HL-60/S4 treated with retinoic acid at 250 ng/mL for 4 days and 3 days (cell line): ENCODE results near the gene SLC16A10.
"Not testable (repeated sequence)": the region's sequence is repeated elsewhere in the genome, so short reads cannot be mapped to it uniquely, and the experiment has no call there.

ENCODE experiments used
- in situ Hi-C: fragments of 300-500 bp; cut with MboI; formaldehyde crosslinking; loops from 2 replicates; pipeline ENCODE4 v1.7.0; 2022; ENCODE audit warnings: low sequenced_read_pairs

Gene SLC16A10

DNA sequence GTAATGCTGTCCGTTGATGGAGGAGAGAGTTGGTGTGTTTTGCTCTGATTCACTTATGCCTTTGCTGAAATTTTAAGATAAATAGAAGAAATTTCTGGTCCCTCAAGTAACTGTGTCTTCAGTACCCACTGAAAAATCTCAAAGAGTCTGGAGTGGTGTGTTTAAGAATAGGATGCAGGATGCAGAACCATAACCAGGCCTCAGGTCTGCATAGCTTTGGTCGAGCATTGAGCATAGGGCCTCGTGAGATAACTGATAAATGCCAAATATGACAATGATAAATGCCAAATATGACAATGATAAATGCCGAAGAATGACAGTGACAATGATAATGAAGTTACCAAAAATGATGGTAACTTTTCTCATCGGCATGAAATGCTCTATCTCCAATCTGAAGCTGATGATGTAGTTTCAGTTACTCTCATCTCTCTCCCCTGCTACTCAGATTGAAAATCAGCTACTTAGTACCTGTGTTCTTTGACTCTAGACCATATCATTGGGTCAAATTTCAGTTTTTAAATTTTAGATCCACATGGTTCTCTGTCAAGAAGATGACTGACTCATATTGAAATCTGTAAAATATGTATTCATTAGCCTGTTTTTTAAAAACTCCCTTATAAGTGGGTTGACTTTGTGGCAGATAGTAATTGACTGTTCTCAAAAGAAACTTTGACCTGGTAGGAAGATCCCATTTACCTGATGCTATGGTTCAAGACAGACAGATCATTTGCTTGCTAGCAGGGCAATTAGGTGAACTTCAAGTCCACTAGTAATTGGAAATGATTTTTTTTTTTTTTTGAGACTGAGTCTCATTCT, 96.6 kb downstream of the SLC16A10 start:
- in situ Hi-C loops: no loop called here

GRCh38 chr6:111184827-111185532, 97.7 kb downstream of the SLC16A10 start:
- in situ Hi-C loops: no loop called here

- in situ Hi-C loops: no loop called here
Measured at GRCh38 chr6:111185954-111186353, 98.7 kb downstream of the SLC16A10 start.

DNA sequence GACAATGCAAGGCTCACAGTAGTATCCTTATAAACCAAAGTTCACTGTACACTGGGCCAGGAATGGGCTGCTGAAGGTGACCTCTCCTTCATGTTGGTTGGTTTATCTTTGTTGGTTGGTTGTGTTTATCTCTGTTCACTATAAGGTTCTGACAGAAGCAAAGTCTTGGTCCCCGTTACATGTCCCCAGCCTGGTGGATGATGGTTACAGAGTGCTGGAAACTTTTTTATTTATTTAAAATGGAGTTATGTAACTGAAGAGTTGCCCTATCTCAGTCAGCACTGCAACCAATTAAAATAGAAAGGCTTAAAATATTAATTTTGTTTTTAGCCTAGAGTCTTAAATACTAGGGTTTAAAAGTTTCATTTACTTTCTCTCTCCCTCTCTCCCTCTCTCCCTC, 100.6 kb downstream of the SLC16A10 start:
- in situ Hi-C loops: no loop called here

GRCh38 chr6:111189666-111190210, 102.4 kb downstream of the SLC16A10 start:
- in situ Hi-C loops: not testable (repeated sequence)

- in situ Hi-C loops: no loop called here
Measured at GRCh38 chr6:111190637-111191036, 103.3 kb downstream of the SLC16A10 start.

- in situ Hi-C loops: not testable (repeated sequence)
Measured at GRCh38 chr6:111191136-111191535, 103.8 kb downstream of the SLC16A10 start.

- in situ Hi-C loops: no loop called here
Measured at GRCh38 chr6:111192911-111193555, 105.7 kb downstream of the SLC16A10 start.

- in situ Hi-C loops: no loop called here
Measured at GRCh38 chr6:111195656-111196055, 108.4 kb downstream of the SLC16A10 start.

DNA sequence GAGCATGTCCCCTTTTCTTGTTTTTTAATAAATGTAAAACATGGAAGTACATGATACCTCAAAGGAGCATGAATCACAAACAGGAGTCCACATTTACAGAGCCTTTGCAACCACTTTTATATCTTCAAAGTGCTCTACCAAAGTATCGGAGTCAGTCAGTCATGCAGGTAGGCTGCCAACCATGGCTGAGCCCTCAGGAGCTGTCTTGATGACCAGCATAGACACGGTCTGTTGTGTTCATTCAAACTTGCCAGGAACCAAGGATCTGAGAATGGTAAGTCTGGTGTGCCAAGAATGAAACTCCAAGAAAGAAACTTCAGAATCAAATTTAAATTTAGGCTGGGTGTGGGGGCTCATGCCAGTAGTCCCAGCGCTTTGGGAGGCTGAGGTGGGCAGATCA, 111.5 kb downstream of the SLC16A10 start:
- in situ Hi-C loops: no loop called here

GRCh38 chr6:111199935-111200334, 112.6 kb downstream of the SLC16A10 start:
- in situ Hi-C loops: loop anchor here (25.0 kb wide), 1 partner anchor 663 kb away; no protein-coding TSS in a partner anchor

GRCh38 chr6:111200350-111201243, 113.3 kb downstream of the SLC16A10 start:
- in situ Hi-C loops: loop anchor here (25.0 kb wide), 1 partner anchor 663 kb away; no protein-coding TSS in a partner anchor

- in situ Hi-C loops: loop anchor here (25.0 kb wide), 1 partner anchor 664 kb away; no protein-coding TSS in a partner anchor
Measured at GRCh38 chr6:111201244-111201554, 113.9 kb downstream of the SLC16A10 start.

- in situ Hi-C loops: loop anchor here (25.0 kb wide), 1 partner anchor 664 kb away; no protein-coding TSS in a partner anchor
Measured at GRCh38 chr6:111201764-111202163, 114.5 kb downstream of the SLC16A10 start.

- in situ Hi-C loops: loop anchor here (25.0 kb wide), 1 partner anchor 666 kb away; no protein-coding TSS in a partner anchor
Measured at GRCh38 chr6:111203539-111203938, 116.2 kb downstream of the SLC16A10 start.

DNA sequence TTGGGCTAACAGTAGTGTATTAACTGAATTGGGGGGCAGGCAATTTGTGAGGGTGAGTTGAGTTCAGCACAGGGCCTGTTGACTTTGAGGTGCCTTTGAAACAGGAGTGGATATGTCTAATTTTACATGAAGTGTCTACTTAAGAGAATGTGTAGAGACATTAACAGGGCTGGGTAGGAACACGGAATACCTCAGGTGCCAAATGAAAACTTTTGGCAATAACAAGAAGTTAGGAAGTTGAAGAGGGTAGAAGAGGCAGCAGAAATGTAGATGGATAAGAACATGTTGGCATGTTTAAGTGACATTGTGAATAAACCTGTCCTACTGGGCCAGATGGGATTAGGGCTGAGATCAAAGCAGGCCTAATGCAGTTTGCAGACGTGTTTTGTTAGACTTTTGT, 117.0 kb downstream of the SLC16A10 start:
- in situ Hi-C loops: loop anchor here (25.0 kb wide), 1 partner anchor 667 kb away; no protein-coding TSS in a partner anchor

DNA sequence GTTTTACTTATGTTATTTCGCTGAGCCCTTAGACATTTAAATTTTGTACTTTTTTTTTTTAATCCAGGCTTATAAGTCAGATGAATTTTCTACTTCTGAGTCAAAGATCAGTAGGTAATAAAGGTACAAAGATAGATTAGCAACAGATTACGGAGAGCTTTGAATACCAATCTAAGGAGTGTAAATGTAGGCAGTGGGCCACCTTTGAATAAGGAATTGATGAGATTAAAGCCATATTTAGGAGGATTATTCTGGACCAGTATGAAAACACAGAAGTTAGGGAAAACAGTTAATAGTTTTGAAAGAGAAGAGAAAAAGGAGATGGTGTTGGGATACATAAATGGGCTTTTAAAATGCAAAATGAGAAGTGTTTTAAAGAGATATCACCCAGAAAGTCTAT, 117.6 kb downstream of the SLC16A10 start:
- in situ Hi-C loops: loop anchor here (25.0 kb wide), 1 partner anchor 668 kb away; no protein-coding TSS in a partner anchor

- in situ Hi-C loops: loop anchor here (25.0 kb wide), 1 partner anchor 668 kb away; no protein-coding TSS in a partner anchor
Measured at GRCh38 chr6:111205502-111205901, 118.2 kb downstream of the SLC16A10 start.

- in situ Hi-C loops: loop anchor here (25.0 kb wide), 1 partner anchor 670 kb away; no protein-coding TSS in a partner anchor
Measured at GRCh38 chr6:111207141-111207858, 120.0 kb downstream of the SLC16A10 start.
